IMR-90 (cell line): ENCODE results near the gene SARDH. TPM values are rescaled to one million over a fixed set of nuclear protein-coding genes. Genes with fewer than 3 reads are reported as not detected.
"Not testable (repeated sequence)": the region's sequence is repeated elsewhere in the genome, so short reads cannot be mapped to it uniquely, and the experiment has no call there.

ENCODE experiments used
- ATAC-seq: fragments of 200-7000 bp; cut with Tn5 transposase; 2 replicates; pipeline ENCODE4 v1.9.1; 2020; ENCODE audit warnings: low read depth, mild to moderate bottlenecking, moderate library complexity
- BruUV-seq: library from RNA; stranded (reverse); fragments of 400-500 nt; replicated peaks from 2 replicates; lab custom pipeline; 2021; lab: Mats Ljungman, UMichigan
- CTCF ChIA-PET: fragments of 300-600 bp; formaldehyde crosslinking; extraction: SDS; loops from one replicate; lab custom pipeline; 2021; ENCODE audit warnings: antibody characterized with exemption; lab: Yijun Ruan, JAX
- POLR2A ChIA-PET: fragments of 300-600 bp; sonication (Branson Sonifier 250); formaldehyde crosslinking; loops from one replicate; lab custom pipeline; 2022; ENCODE audit warnings: antibody characterized with exemption; ENCODE audit not compliant: unreplicated experiment; lab: Charles Lee
- DNase-seq: peaks from one replicate; pipeline ENCODE4 v3.0.0; 2013
- H2AFZ ChIP-seq: replicated peaks from 2 replicates; pipeline ENCODE3; 2013; ENCODE audit warnings: low read length, mild to moderate bottlenecking; ENCODE audit not compliant: poor library complexity
- H2AK5ac ChIP-seq: 2 replicates; pipeline ENCODE4 v1.6.1; 2013; ENCODE audit warnings: low read depth, low read length, inconsistent platforms
- H2AK9ac ChIP-seq: replicated peaks from 2 replicates; pipeline ENCODE3; 2013; ENCODE audit warnings: mild to moderate bottlenecking, low read depth, low read length, moderate library complexity; ENCODE audit not compliant: poor library complexity
- H2BK120ac ChIP-seq: 2 replicates; pipeline ENCODE4 v1.6.1; 2013; ENCODE audit warnings: low read depth, low read length, inconsistent platforms
- H2BK15ac ChIP-seq: 3 replicates; pipeline ENCODE4 v1.6.1; 2013; ENCODE audit warnings: low read depth, low read length, inconsistent platforms
- H2BK20ac ChIP-seq: 2 replicates; pipeline ENCODE4 v1.6.1; 2013; ENCODE audit warnings: low read depth, mild to moderate bottlenecking, inconsistent platforms, low read length, moderate library complexity
- H2BK5ac ChIP-seq: 2 replicates; pipeline ENCODE4 v1.6.1; 2013; ENCODE audit warnings: mild to moderate bottlenecking, low read depth, low read length, inconsistent platforms; ENCODE audit not compliant: poor library complexity, severe bottlenecking
- H3K14ac ChIP-seq: replicated peaks from 2 replicates; pipeline ENCODE4 v1.6.1; 2013; ENCODE audit warnings: low read depth, low read length, inconsistent platforms
- H3K18ac ChIP-seq: 2 replicates; pipeline ENCODE4 v1.6.1; 2013; ENCODE audit warnings: low read depth, low read length, control low read depth
- H3K23ac ChIP-seq: 2 replicates; pipeline ENCODE4 v1.6.1; 2013; ENCODE audit warnings: low read depth, low read length, inconsistent platforms
- H3K27ac ChIP-seq: 2 replicates; pipeline ENCODE4 v1.5.1; 2013; ENCODE audit warnings: mild to moderate bottlenecking, control low read depth, low read length; ENCODE audit not compliant: insufficient read depth
- H3K27me3 ChIP-seq: 2 replicates; pipeline ENCODE4 v1.6.1; 2013; ENCODE audit warnings: low read length; ENCODE audit not compliant: control insufficient read depth, insufficient read depth
- H3K36me3 ChIP-seq: 2 replicates; pipeline ENCODE4 v1.6.1; 2013; ENCODE audit warnings: low read length, mixed read lengths; ENCODE audit not compliant: control insufficient read depth, insufficient read depth
- H3K4ac ChIP-seq: 2 replicates; pipeline ENCODE4 v1.6.1; 2013; ENCODE audit warnings: low read depth, low read length, inconsistent platforms
- H3K4me1 ChIP-seq: 2 replicates; pipeline ENCODE4 v1.6.1; 2013; ENCODE audit warnings: low read length, mixed read lengths; ENCODE audit not compliant: control insufficient read depth, insufficient read depth
- H3K4me2 ChIP-seq: 2 replicates; pipeline ENCODE4 v1.6.1; 2013; ENCODE audit warnings: low read depth, mild to moderate bottlenecking, control low read depth, low read length, moderate library complexity
- H3K4me3 ChIP-seq: 2 replicates; pipeline ENCODE4 v1.5.1; 2013; ENCODE audit warnings: low read depth, mild to moderate bottlenecking, control low read depth, low read length, moderate library complexity; ENCODE audit not compliant: insufficient read depth
- H3K56ac ChIP-seq: 2 replicates; pipeline ENCODE4 v1.6.1; 2013; ENCODE audit warnings: low read length, inconsistent platforms; ENCODE audit not compliant: insufficient read depth; ENCODE audit errors: extremely low read depth
- H3K79me1 ChIP-seq, 2 experiments: 2 replicates each; pipeline ENCODE4 v1.6.1; 2013; ENCODE audit warnings: low read length in 2 of 2, inconsistent platforms in 1 of 2, low read depth in 1 of 2
- H3K9ac ChIP-seq: 2 replicates; pipeline ENCODE4 v1.6.1; 2013; ENCODE audit warnings: low read depth, low read length, control low read depth
- H3K9me1 ChIP-seq: 2 replicates; pipeline ENCODE4 v1.6.1; 2013; ENCODE audit warnings: low read length, inconsistent platforms; ENCODE audit not compliant: insufficient read depth
- H3K9me3 ChIP-seq: 2 replicates; pipeline ENCODE4 v1.6.1; 2013; ENCODE audit warnings: low read length; ENCODE audit not compliant: control insufficient read depth, insufficient read depth
- H4K20me1 ChIP-seq: 2 replicates; pipeline ENCODE4 v1.6.1; 2013; ENCODE audit warnings: low read length, inconsistent platforms; ENCODE audit not compliant: insufficient read depth
- H4K5ac ChIP-seq: 2 replicates; pipeline ENCODE4 v1.6.1; 2013; ENCODE audit warnings: mild to moderate bottlenecking, low read depth, low read length, control low read depth
- H4K8ac ChIP-seq, 2 experiments: 2 replicates each; pipeline ENCODE4 v1.6.1; 2013; ENCODE audit warnings: low read depth in 2 of 2, low read length in 2 of 2, control low read depth in 1 of 2, inconsistent platforms in 1 of 2
- H4K91ac ChIP-seq: 2 replicates; pipeline ENCODE4 v1.6.1; 2013; ENCODE audit warnings: low read depth, low read length, inconsistent platforms; ENCODE audit not compliant: insufficient read depth
- WGBS, 2 experiments: methylation state at CpG; one replicate each; pipeline versions ENCODE4 v1.1.5 to v1.1.7; 2013; ENCODE audit warnings: missing lambda C conversion rate in 2 of 2; ENCODE audit not compliant: insufficient read length in 1 of 2; ENCODE audit errors: extremely low coverage in 2 of 2; 5-methylcytosine and 5-hydroxymethylcytosine counted together
- dilution Hi-C: fragments of 300-500 bp; cut with HindIII; formaldehyde crosslinking; loops from one replicate; pipeline ENCODE4 v1.14.3; 2018; ENCODE audit warnings: low sequenced_read_pairs; ENCODE audit not compliant: unreplicated experiment
- in situ Hi-C: fragments of 300-500 bp; cut with MboI; formaldehyde crosslinking; loops from 3 replicates; pipeline ENCODE4 v1.14.3; 2019; ENCODE audit warnings: low sequenced_read_pairs, inconsistent platforms, mixed read lengths
- intact Hi-C: fragments of 100-400 bp; cut with micrococcal nuclease; formaldehyde crosslinking; loops from 2 replicates; pipeline ENCODE4 v1.10.0; 2022
- polyA plus RNA-seq, 3 experiments: library from polyadenylated mRNA; depleted of rRNA; stranded (reverse); fragments of >200 nt; gene quantifications; 2 replicates each; pipeline ENCODE4 v1.2.3, GENCODE V29; 2012; ENCODE audit warnings: low replicate concordance in 1 of 3
- total RNA-seq: library from RNA; depleted of rRNA; stranded (reverse); fragments of >200 nt; gene quantifications from 2 replicates; pipeline ENCODE4 v1.2.3, GENCODE V29; 2012

The SARDH gene
- total and polyA plus RNA-seq, 2 of the 4 experiments (the other 2 are of a cell fraction): 5.0 to 7.5 TPM

DNA sequence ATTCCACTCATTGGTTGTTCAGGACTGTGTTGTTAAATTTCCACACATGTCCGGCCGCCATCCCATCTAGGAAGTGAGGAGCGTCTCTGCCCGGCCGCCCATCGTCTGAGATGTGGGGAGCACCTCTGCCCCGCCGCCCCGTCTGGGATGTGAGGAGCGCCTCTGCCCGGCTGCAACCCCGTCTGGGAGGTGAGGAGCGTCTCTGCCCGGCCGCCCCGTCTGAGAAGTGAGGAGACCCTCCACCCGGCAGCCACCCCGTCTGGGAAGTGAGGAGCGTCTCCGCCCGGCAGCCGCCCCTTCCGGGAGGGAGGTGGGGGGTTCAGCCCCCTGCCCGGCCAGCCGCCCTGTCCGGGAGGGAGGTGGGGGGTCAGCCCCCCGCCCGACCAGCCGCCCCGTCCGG lies 6.4 kb upstream of the SARDH start:
- H3K4ac ChIP-seq, dilution Hi-C loops, H2AFZ ChIP-seq, H4K20me1 ChIP-seq, CTCF ChIA-PET, ATAC-seq, H3K4me1 ChIP-seq, H3K79me1 ChIP-seq, H3K27ac ChIP-seq, H3K9ac ChIP-seq, H4K91ac ChIP-seq, intact Hi-C loops, H2BK120ac ChIP-seq, H2BK5ac ChIP-seq, H3K36me3 ChIP-seq, H3K14ac ChIP-seq, in situ Hi-C loops, H4K8ac ChIP-seq, H3K9me3 ChIP-seq, H3K27me3 ChIP-seq, H4K5ac ChIP-seq, DNase-seq, H3K56ac ChIP-seq, H2BK20ac ChIP-seq, H3K23ac ChIP-seq, BruUV-seq, H2AK5ac ChIP-seq, POLR2A ChIA-PET, H3K9me1 ChIP-seq, H3K4me2 ChIP-seq, H2BK15ac ChIP-seq, H3K4me3 ChIP-seq, H3K18ac ChIP-seq, H2AK9ac ChIP-seq: not testable (repeated sequence)
- no CpG with 5 or more reads among the region's 31 CpGs for WGBS, 2 experiments
